Stimulated activated CD4-positive, alpha-beta T cell treated with anti-CD3 and anti-CD28 coated beads, Interleukin-2, amount 100 ng/mL, for 24 hours (primary cell): ENCODE results near the gene B3GLCT.
"Not testable (repeated sequence)": the region's sequence is repeated elsewhere in the genome, so short reads cannot be mapped to it uniquely, and the experiment has no call there.

Experiments used
- DNase-seq, 2 donors: peaks; one replicate each; pipeline ENCODE4 v3.0.0-alpha.2; 2020

B3GLCT gene

GRCh38 chr13:31199849-31200636, at the start of gene B3GLCT:
TSS of gene B3GLCT (plus strand) at chr13:31199975. CDS start at chr13:31200085, 110 bp downstream.
- peak; percentile 80 to 81 for DNase-seq

GRCh38 chr13:31150315-31150985, 49.3 kb upstream of the B3GLCT start:
- DNase-seq, result no peak

GRCh38 chr13:31151837-31152236, 47.9 kb upstream of the B3GLCT start:
- no peak for DNase-seq

GRCh38 chr13:31154939-31155338, 44.8 kb upstream of the B3GLCT start:
- DNase-seq, result no peak

DNA sequence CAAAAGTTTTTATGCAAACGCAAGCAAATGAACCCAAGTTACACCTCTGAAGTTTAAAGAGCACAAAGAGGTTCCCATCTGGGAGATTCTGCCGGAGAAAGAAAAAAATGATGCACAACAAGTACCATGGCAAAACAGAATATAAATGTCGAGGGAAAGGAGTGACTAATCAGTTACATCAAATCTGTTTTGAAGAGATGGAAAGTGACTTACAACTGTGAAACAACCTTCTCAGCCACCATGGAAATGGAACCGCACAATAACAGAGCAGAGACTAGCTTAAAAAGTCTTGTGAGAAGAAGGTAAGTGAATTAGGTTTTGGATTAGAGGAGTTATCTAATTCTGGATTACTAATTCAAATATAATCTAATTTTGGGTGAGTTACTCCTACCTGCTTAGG, 40.5 kb upstream of the B3GLCT start:
- DNase-seq, result no peak

- peak; percentile 70 to 72 for DNase-seq
Measured at GRCh38 chr13:31160857-31161556, 38.8 kb upstream of the B3GLCT start.

GRCh38 chr13:31161557-31162150, 38.1 kb upstream of the B3GLCT start, which contains the start of gene HSPH1:
TSS of gene HSPH1 (minus strand) at chr13:31161904. CDS start at chr13:31161582, 322 bp downstream.
- peak; percentile 98 to 99 for DNase-seq

- DNase-seq, result peak; percentile 90 to 93
Measured at GRCh38 chr13:31162151-31163008, 37.4 kb upstream of the B3GLCT start.

DNA sequence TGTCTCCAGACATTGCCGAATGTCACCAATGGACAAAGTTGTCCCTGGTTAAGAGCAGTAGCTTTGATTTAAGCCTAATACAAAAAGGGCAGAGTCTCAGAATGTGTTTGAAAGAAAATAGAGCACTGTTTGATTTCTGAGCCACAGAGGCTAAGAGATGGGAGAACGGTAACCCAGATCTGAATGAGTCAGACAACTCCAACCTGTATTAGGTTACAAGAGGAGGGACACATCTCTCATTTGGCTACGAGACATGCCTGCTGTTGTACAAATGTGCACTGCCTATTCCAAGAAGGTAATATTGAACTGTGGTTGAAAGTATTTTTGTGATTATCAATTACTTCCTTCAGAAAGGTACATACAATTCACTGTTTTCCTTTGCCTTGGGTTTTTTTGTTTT, 33.2 kb upstream of the B3GLCT start:
- DNase-seq, result no peak

- DNase-seq, result no peak
Measured at GRCh38 chr13:31167490-31167889, 32.3 kb upstream of the B3GLCT start.

DNA sequence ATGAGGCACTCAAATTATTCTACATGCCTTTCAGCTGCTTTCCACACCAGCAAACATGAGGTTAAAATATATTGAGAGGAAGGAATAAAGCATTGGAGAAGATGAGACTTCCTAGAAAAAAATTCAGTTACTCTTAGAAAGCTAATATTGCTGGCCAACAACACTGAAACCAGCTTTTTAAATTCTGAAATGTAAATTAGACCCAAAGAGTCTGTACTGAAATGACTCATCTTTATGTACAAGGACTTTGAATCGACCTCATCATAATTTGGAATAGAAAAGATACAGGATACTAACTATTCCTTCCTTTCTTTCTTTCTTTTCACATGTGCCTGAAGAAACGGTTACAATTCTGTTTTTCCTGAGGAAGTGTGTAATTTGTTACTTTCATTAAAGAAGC, 31.6 kb upstream of the B3GLCT start:
- no peak for DNase-seq

GRCh38 chr13:31168736-31169135, 31.0 kb upstream of the B3GLCT start:
- no peak for DNase-seq

DNA sequence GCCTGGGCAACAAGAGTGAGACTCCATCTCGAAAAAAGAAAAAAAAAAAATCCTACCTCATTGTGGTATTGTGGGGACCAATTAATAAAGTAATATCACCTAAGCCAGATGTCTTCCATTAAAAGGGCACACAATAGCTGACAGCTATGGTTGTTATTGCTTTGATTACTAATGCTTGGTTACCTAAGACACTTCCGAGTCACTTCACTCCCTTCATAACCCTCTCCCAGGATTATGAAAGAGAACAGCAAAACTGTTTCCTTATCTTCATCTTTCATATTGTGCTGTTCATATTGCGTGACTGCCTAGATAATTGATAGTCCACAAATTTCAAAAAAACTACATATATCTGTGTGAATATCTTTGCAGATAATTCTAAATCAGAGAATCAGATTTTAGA, 27.8 kb upstream of the B3GLCT start:
- DNase-seq, result no peak

GRCh38 chr13:31172535-31172934, 27.2 kb upstream of the B3GLCT start:
- no peak for DNase-seq

DNA sequence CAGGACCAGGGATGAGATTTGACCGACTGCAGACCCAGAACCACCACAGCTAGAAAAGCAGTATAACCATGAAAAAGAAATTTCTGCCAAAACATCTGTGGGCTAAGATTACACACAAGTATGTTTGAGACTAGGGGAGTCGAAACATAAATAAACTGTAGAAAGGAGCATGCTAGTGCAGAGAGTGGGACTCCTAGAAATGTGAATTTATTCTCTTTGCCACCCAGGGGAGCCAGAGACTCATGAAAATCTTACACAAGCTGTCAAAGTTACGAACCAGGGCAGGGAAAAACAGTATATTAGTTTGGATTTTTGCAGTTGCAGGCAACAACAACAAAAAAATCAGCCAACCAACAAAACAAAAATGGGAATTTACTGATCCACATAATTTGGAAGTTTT, 25.8 kb upstream of the B3GLCT start:
- DNase-seq, result no peak

GRCh38 chr13:31175847-31176532, 23.8 kb upstream of the B3GLCT start:
- DNase-seq, result no peak

DNA sequence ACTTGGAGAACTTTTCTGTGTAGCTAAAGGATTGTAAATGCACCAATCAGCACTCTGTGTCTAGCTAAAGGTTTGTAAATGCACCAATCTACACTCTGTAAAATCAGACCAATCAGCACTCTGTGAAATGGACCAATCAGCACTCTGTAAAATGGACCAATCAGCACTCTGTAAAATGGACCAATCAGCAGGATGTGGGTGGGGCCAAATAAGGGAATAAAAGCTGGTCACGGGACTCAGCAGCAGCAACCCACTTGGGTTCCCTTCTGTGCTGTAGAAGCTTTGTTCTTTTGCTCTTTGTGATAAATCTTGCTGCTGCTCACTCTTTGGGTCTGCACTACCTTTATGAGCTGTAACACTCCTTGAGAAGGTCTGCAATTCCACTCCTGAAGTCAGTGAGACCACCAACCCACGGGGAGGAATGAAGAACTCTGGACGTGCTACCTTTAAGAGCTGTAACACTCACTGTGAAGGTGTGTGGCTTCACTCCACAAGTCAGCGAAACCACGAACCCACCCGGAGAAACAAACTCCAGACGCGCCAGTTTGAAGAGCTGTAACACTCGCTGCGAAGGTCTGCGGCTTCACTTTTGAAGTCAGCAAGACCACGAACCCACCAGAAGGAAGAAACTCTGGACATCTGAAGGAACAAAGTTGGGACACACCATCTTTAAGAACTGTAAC, 21.8 kb upstream of the B3GLCT start:
- DNase-seq, result not testable (repeated sequence)

DNA sequence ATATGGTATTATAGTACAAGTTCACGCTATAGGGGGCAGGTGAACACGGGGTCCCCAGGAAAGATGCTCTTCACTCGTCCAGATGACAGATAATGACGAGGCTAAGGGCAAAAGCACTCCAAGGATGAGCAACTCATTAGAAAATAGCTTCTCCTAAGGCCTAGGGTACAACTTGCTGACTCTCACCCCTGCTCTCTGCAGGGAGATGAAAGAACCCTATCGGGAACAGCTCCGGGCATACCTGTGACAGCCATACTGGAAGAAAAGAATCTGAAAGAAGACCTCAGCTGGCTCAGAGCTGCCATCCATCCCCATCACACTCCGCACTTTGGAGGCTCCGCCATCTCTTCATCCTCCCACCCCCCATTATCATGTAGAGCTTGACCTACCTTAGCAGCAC, 20.5 kb upstream of the B3GLCT start:
- DNase-seq, result no peak

- DNase-seq, result no peak
Measured at GRCh38 chr13:31179754-31180153, 20.0 kb upstream of the B3GLCT start.

- no peak for DNase-seq
Measured at GRCh38 chr13:31182987-31183386, 16.8 kb upstream of the B3GLCT start.

- DNase-seq, result no peak
Measured at GRCh38 chr13:31184451-31184850, 15.3 kb upstream of the B3GLCT start.
